Mucosa of descending colon (tissue), 3 donors: ENCODE measurements around the gene SLC7A5. TPM values are rescaled to one million over a fixed set of nuclear protein-coding genes. Genes with fewer than 3 reads are reported as not detected.

Experiments used
- ATAC-seq: fragments of 200-7000 bp; cut with Tn5 transposase; one replicate; pipeline ENCODE4 v1.9.1; 2020; ENCODE audit warnings: mild to moderate bottlenecking, moderate library complexity
- DNase-seq, 3 donors: peaks; one replicate each; pipeline ENCODE4 v3.0.0-alpha.2; 2020
- H3K36me3 ChIP-seq: fragments of 200-600 bp; one replicate; pipeline ENCODE4 v1.8.0; 2021; ENCODE audit warnings: low read depth, mild to moderate bottlenecking
- H3K4me1 ChIP-seq: fragments of 200-600 bp; one replicate; pipeline ENCODE4 v1.8.0; 2021; ENCODE audit warnings: low read depth, mild to moderate bottlenecking
- H3K4me3 ChIP-seq: fragments of 200-600 bp; one replicate; pipeline ENCODE4 v1.8.0; 2021; ENCODE audit warnings: mild to moderate bottlenecking
- H3K9me3 ChIP-seq: fragments of 200-600 bp; one replicate; pipeline ENCODE4 v1.8.0; 2021; ENCODE audit warnings: mild to moderate bottlenecking
- CTCF ChIP-seq: fragments of 200-600 bp; IDR thresholded peaks from one replicate; pipeline ENCODE4 v1.8.0; 2022; ENCODE audit warnings: antibody characterized with exemption, mild to moderate bottlenecking
- intact Hi-C, 2 donors: fragments of 100-400 bp; cut with DNase I in 1 of 2; cut with micrococcal nuclease in 1 of 2; formaldehyde crosslinking; loops; one replicate each; pipeline versions ENCODE4 v1.11.0 to v1.11.1; 2022; cut with DNase I, micrococcal nuclease
- total RNA-seq, 3 donors: library from RNA; stranded (reverse); fragmentation: NEBNext Ultra II Directional in 2 of 3; extraction: Animal tissue kit (Norgen Biotek cat#: 25700) in 2 of 3; gene quantifications; one replicate each; pipeline versions ENCODE4 v1.2.1 to v1.2.4, GENCODE V29; 2021 to 2023
- donor health status: DM: no; HTN: no; CAD: no; lungs with moderate emphysema.
- donor health status: DM: no; HTN: no; CAD: no.
- donor health status: DM: no; HTN: yes; CAD: no.

Gene SLC7A5
- total RNA-seq, 3 donors from 2014 or later = 1.9 to 13.7 (median 8.1) TPM

- ATAC-seq = no peak
Observed at GRCh38 chr16:87824016-87824990, 45.0 kb downstream of the SLC7A5 start.

GRCh38 chr16:87823181-87823929 is 46.0 kb downstream of the SLC7A5 start:
- DNase-seq (peak in 1 of 3 donors; percentile 26), ATAC-seq (no peak)
- Histone ChIP-seq H3K4me1 (no peaks in the 10 kb centered on the region), H3K36me3 (no peaks in the 10 kb centered on the region), H3K9me3 (no peaks in the 10 kb centered on the region), H3K4me3 (no peak overlapping the region)
- no peak for TF ChIP-seq CTCF
- intact Hi-C loops = no loop called here

More at GRCh38 chr16:87824016-87824990, 45.0 kb downstream of the SLC7A5 start:
- Histone ChIP-seq H3K36me3 (no peaks in the 10 kb centered on the region), H3K4me1 (no peaks in the 10 kb centered on the region), H3K4me3 (no peak overlapping the region), H3K9me3 (no peaks in the 10 kb centered on the region)
- no peak for TF ChIP-seq CTCF
- intact Hi-C loops = no loop called here
- DNase-seq = peak in 1 of 3 donors; percentile 20

- no peak for TF ChIP-seq CTCF
- DNase-seq (peak in 1 of 3 donors; percentile 31), ATAC-seq (no peak)
- Histone ChIP-seq H3K36me3 (no peaks in the 10 kb centered on the region), H3K4me3 (no peak overlapping the region), H3K9me3 (peaks cover 8% of the 10 kb centered on the region), H3K4me1 (no peaks in the 10 kb centered on the region)
- intact Hi-C loops = no loop called here
Observed at GRCh38 chr16:87822108-87822970, 47.0 kb downstream of the SLC7A5 start.

- Histone ChIP-seq H3K4me3 (no peak overlapping the region), H3K9me3 (peaks cover 16% of the 10 kb centered on the region), H3K36me3 (no peaks in the 10 kb centered on the region), H3K4me1 (no peaks in the 10 kb centered on the region)
- ATAC-seq (no peak), DNase-seq (no peak)
- intact Hi-C loops = no loop called here
- no peak for TF ChIP-seq CTCF
Observed at GRCh38 chr16:87821376-87822107, 47.8 kb downstream of the SLC7A5 start.
